ENCODE measurements around the gene LILRB3.
"Not testable (repeated sequence)": the region's sequence is repeated elsewhere in the genome, so short reads cannot be mapped to it uniquely, and the experiment has no call there.

DNA sequence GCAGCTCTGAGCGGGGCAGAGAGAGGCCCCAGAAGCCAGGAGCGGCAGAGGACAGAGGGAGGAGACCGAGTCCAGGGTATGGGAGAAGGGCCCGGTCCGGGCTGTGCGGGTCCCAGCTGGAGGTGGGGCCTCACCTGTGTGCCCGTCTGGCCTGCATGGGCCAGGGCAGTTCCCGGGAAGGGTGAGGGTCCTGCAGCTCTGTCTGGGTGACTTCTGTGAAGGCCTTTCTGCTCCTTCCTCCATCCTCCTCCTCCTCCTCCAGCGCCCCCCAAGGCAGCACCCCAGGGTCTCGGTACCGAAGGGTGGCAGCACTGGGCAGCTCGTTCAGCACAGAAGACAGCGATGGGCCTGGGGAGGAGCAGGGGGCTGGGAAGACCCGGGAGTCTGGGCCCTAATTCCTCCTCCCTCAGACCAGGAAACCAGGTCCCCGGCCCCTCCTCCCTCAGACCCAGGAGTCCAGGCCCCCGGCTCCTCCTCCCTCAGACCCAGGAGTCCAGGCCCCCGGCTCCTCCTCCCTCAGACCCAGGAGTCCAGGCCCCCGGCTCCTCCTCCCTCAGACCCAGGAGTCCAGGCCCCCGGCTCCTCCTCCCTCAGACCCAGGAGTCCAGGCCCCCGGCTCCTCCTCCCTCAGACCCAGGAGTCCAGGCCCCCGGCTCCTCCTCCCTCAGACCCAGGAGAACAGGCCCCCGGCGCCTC lies 50.9 kb downstream of the LILRB3 start:
- TF ChIP-seq, protein P1, sequence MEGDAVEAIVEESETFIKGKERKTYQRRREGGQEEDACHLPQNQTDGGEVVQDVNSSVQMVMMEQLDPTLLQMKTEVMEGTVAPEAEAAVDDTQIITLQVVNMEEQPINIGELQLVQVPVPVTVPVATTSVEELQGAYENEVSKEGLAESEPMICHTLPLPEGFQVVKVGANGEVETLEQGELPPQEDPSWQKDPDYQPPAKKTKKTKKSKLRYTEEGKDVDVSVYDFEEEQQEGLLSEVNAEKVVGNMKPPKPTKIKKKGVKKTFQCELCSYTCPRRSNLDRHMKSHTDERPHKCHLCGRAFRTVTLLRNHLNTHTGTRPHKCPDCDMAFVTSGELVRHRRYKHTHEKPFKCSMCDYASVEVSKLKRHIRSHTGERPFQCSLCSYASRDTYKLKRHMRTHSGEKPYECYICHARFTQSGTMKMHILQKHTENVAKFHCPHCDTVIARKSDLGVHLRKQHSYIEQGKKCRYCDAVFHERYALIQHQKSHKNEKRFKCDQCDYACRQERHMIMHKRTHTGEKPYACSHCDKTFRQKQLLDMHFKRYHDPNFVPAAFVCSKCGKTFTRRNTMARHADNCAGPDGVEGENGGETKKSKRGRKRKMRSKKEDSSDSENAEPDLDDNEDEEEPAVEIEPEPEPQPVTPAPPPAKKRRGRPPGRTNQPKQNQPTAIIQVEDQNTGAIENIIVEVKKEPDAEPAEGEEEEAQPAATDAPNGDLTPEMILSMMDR (IDR thresholded peaks at IDR 0.05), result not testable (repeated sequence)
- TF ChIP-seq POLR2A (IDR thresholded peaks at IDR 0.05), result not testable (repeated sequence)

Data from body of pancreas (tissue), 4 donors.